NCI-H82 treated with DMSO at 0.1 percent for 48 hours (cell line): ENCODE data around the gene LHPP.
"Not testable (repeated sequence)": the region's sequence is repeated elsewhere in the genome, so short reads cannot be mapped to it uniquely, and the experiment has no call there.

ENCODE experiments used
- DNase-seq: peaks from one replicate; lab custom pipeline; 2025; ENCODE audit not compliant: unreplicated experiment; lab: John Stamatoyannopoulos, UW

Gene LHPP

GRCh38 chr10:124569623-124570470 is 108.2 kb downstream of the LHPP start:
- DNase-seq: no peak

GRCh38 chr10:124570646-124571045 is 109.0 kb downstream of the LHPP start:
- no peak for DNase-seq

- no peak for DNase-seq
Measured at GRCh38 chr10:124572751-124573150, 111.1 kb downstream of the LHPP start.

- no peak for DNase-seq
Measured at GRCh38 chr10:124573726-124574455, 112.3 kb downstream of the LHPP start.

- no peak for DNase-seq
Measured at GRCh38 chr10:124574456-124575070, 112.9 kb downstream of the LHPP start.

- DNase-seq: no peak
Measured at GRCh38 chr10:124575107-124576035, 113.7 kb downstream of the LHPP start.

GRCh38 chr10:124576526-124577420 is 115.2 kb downstream of the LHPP start:
- DNase-seq: no peak

GRCh38 chr10:124577651-124578050 is 116.0 kb downstream of the LHPP start:
- DNase-seq: no peak

- no peak for DNase-seq
Measured at GRCh38 chr10:124578231-124579010, 116.8 kb downstream of the LHPP start.

GRCh38 chr10:124579011-124579399 is 117.4 kb downstream of the LHPP start:
- DNase-seq: no peak

- DNase-seq: no peak
Measured at GRCh38 chr10:124586142-124586541, 124.5 kb downstream of the LHPP start.

GRCh38 chr10:124587811-124588211 is 126.2 kb downstream of the LHPP start:
- no peak for DNase-seq

GRCh38 chr10:124588341-124588735 is 126.7 kb downstream of the LHPP start:
- not testable (repeated sequence) for DNase-seq

GRCh38 chr10:124588736-124589490 is 127.3 kb downstream of the LHPP start:
- no peak for DNase-seq

GRCh38 chr10:124589491-124590041 is 127.9 kb downstream of the LHPP start:
- no peak for DNase-seq

GRCh38 chr10:124590216-124591122 is 128.8 kb downstream of the LHPP start:
- DNase-seq: no peak

- DNase-seq: no peak
Measured at GRCh38 chr10:124591123-124591495, 129.5 kb downstream of the LHPP start.
